Measurements from ENCODE around the gene FN3K. TPM values are rescaled to one million over a fixed set of nuclear protein-coding genes. Genes with fewer than 3 reads are reported as not detected.

Gene FN3K
- total RNA-seq, result 0.99 and 1.1 TPM in 2 replicates

DNA sequence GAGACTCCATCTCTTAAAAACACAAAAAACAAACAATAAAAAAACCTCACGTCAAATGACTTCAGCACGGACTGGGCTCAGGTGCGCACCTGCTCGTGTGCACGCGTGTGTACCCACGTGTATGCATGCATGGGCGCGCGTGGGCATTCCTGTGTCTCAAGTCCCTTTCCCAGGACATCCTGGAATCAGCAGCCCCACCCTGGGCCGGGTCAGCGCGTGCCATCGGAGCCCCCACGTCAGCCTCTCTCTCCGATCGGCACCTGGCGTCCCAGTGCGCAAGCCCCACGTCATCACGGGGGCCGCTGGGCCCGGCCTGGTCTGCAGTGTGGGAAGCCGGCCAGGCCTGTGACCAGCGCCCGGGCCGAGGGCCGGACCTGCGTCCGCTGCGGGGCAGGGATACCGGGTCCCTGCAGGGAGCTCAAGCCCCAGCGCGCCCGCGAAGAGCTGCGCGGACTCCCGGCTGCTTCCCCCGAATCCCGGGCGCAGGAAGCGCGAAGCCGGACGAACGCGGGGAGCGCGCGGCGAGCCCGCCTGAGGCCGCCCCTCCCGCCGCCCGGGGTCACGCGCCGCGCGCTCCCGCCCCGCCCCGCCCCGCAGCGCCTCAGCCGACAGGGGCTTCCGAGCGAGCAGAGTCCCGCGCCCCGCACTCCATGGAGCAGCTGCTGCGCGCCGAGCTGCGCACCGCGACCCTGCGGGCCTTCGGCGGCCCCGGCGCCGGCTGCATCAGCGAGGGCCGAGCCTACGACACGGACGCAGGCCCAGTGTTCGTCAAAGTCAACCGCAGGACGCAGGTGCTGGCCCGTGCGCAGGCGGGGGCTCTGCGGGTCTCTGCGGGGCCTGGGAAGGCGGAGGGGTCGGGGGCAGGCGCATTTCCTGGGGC, at the start of gene FN3K:
Gene FN3K (plus strand): TSS at position 629 of the 880 bp plus-strand sequence. CDS start 22 bp downstream, at position 651.

GRCh38 chr17:82698065-82698973, 37.1 kb upstream of the FN3K start, which contains the start of gene RAB40B:
TSS of gene RAB40B (minus strand) at chr17:82698698. CDS start at chr17:82698596, 102 bp downstream.

DNA sequence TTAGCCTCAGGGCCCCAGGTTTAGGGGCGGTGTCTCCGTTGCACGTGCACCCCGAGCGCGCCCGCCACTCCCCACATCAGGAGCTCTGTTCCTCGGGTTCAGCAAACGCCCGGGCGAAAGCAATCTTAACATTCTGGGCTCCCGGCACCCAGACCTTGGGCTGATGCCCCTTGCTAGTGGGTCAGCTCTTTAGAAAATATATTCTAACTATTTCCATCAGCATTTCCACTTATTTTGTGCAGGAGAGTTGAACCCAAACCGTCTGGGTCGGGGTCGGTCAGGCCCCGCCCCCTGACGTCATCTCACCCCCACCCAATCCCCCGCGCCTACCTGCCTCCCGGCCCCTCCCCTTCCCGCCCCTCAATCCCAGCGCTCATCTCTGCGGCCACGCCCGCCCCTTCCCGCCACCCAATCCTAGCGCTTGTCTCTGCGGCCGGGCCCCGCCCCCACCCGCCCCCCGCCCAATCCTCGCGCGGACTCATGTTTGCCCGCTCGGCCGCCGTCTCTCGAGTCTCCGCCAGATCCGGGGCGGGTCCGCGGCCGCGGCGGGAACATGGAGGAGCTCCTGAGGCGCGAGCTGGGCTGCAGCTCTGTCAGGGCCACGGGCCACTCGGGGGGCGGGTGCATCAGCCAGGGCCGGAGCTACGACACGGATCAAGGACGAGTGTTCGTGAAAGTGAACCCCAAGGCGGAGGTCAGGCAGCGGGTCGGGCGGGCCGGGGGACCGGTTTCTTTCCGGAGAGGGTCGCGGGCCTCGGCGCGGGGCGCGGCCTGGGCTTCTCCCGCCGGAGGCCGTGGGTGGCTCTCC, 19.0 kb upstream of the FN3K start, which contains the start of gene FN3KRP:
Gene FN3KRP (plus strand): TSS at position 504 of the 808 bp plus-strand sequence. CDS start 50 bp downstream, at position 554.

DNA sequence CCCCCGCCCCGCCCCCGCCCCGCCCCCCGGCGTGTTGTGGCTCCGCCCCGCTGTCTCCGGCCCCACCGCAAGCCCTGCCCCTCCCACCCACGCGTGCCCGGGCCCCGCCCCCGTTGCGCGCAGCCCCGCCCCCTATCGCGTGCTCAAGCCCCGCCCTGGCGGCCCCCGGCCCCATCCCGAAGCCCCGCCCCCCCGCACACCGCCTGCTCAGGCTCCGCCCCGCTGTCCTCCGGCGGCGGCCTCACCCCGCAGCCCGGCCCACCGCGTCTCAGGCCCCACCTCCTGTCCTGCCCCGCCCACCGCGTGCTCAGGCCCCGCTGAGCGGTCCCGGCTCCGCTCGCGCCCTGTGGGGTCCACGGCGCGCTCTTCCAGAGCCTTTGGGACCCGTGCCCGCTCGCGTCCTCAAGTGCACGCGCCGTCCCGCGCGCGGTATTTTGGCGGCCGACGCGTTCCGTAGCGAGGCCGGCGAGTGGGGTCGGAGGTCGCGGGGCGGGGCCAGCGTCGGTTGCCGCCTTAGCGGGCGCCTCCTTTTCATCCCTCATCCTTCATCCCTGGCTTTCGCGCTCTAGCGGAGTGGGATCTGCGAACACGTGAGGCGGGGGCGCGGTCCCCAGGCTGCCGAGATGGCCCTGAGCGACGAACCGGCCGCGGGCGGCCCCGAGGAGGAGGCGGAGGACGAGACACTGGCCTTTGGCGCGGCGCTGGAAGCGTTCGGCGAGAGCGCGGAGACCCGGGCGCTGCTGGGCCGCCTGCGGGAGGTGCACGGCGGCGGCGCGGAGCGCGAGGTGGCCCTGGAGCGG, 16.4 kb downstream of the FN3K start, which contains the start of gene TBCD:
Gene TBCD (plus strand): TSS at position 495 of the 800 bp plus-strand sequence. CDS start 129 bp downstream, at position 624.

Other genes with a start within 250 kb of the FN3K start
- gene FOXK2, start 215.9 kb upstream of the FN3K start, total RNA-seq, result 30.6 and 41.6 TPM in 2 replicates
- gene WDR45B, start 87.2 kb upstream of the FN3K start, total RNA-seq, result 67.0 and 75.7 TPM in 2 replicates
- gene RAB40B, start 36.9 kb upstream of the FN3K start, total RNA-seq, result 14.0 and 17.0 TPM in 2 replicates
- gene FN3KRP, start 18.9 kb upstream of the FN3K start, total RNA-seq, result 15.0 and 17.4 TPM in 2 replicates
- gene TBCD, start 16.4 kb downstream of the FN3K start, total RNA-seq, result 55.4 and 95.8 TPM in 2 replicates
- 26.7 and 33.1 TPM in 2 replicates for gene ZNF750, start 104.4 kb downstream of the FN3K start, total RNA-seq

Measured in airway epithelial cell (primary cell).